HEK293 (cell line): ENCODE data around the gene LRRN4.

ENCODE experiments used
- CTCF ChIA-PET: fragments of 350-600 bp; formaldehyde crosslinking; extraction: SDS; loops from one replicate; lab custom pipeline; 2021; ENCODE audit warnings: antibody characterized with exemption; lab: Yijun Ruan, JAX
- POLR2A ChIA-PET: fragments of 300-600 bp; formaldehyde crosslinking; extraction: SDS; loops from one replicate; lab custom pipeline; 2020; ENCODE audit warnings: antibody characterized with exemption, inconsistent platforms; lab: Yijun Ruan, JAX
- H3K27ac ChIP-seq: fragments of 200-500 bp; sonication (Bioruptor generic); 2 replicates; pipeline ENCODE4 v1.5.1; 2014; ENCODE audit warnings: low read depth, low read length, control low read depth, inconsistent platforms; ENCODE audit errors: extremely low read depth
- H3K36me3 ChIP-seq, 2 experiments: fragments of 200-500 bp in 1 of 2; sonication (Bioruptor generic) in 1 of 2; 1 replicate in 1 of 2; 2 replicates in 1 of 2; pipeline ENCODE4 v1.5.1; 2014 to 2017; ENCODE audit warnings: inconsistent platforms in 2 of 2, low read length in 2 of 2; ENCODE audit not compliant: control insufficient read depth in 2 of 2, insufficient read depth in 1 of 2
- H3K4me1 ChIP-seq: fragments of 200-500 bp; sonication (Bioruptor generic); 2 replicates; pipeline ENCODE4 v1.5.1; 2014; ENCODE audit warnings: mild to moderate bottlenecking, low read length, inconsistent platforms; ENCODE audit not compliant: control insufficient read depth, insufficient read depth
- H3K4me3 ChIP-seq: 2 replicates; pipeline ENCODE4 v1.5.1; 2011; ENCODE audit warnings: low read depth, mild to moderate bottlenecking, control low read depth, low read length, moderate library complexity
- H3K9me3 ChIP-seq: fragments of 200-500 bp; sonication (Bioruptor generic); 2 replicates; pipeline ENCODE4 v1.5.1; 2014; ENCODE audit warnings: low read depth, low read length, inconsistent platforms; ENCODE audit not compliant: control insufficient read depth, insufficient read depth
- GLIS2 ChIP-seq: fragments of 450-650 bp; formaldehyde crosslinking; IDR thresholded peaks from 2 replicates; pipeline ENCODE4 v1.5.1; 2016; ENCODE audit warnings: missing biosample characterization, missing genetic modification characterization
- HOXD13 ChIP-seq: sonication (generic); formaldehyde crosslinking; IDR thresholded peaks from 2 replicates; pipeline ENCODE4 v1.8.0; 2022; ENCODE audit warnings: missing genetic modification reagents, borderline replicate concordance
- MEIS1 ChIP-seq: sonication (generic); formaldehyde crosslinking; IDR thresholded peaks from 2 replicates; pipeline ENCODE4 v1.8.1; 2022; ENCODE audit warnings: missing genetic modification reagents, mild to moderate bottlenecking, borderline replicate concordance
- PRDM2 ChIP-seq: fragments of 450-650 bp; formaldehyde crosslinking; IDR thresholded peaks from 2 replicates; pipeline ENCODE4 v1.5.1; 2016; ENCODE audit warnings: missing biosample characterization, missing genetic modification characterization, borderline replicate concordance
- ZFP41 ChIP-seq: fragments of 450-650 bp; formaldehyde crosslinking; IDR thresholded peaks from 2 replicates; pipeline ENCODE4 v1.5.1; 2016; ENCODE audit warnings: missing biosample characterization, missing genetic modification characterization, borderline replicate concordance
- ZNF121 ChIP-seq: fragments of 450-650 bp; formaldehyde crosslinking; IDR thresholded peaks from 2 replicates; pipeline ENCODE4 v1.5.1; 2016; ENCODE audit warnings: missing biosample characterization, missing genetic modification characterization
- ZNF26 ChIP-seq: fragments of 450-650 bp; formaldehyde crosslinking; IDR thresholded peaks from 2 replicates; pipeline ENCODE4 v1.5.1; 2016; ENCODE audit warnings: missing biosample characterization, missing genetic modification characterization
- ZNF274 ChIP-seq, 2 experiments: fragments of 200-500 bp in 1 of 2; fragments of 450-650 bp in 1 of 2; sonication (Bioruptor generic) in 1 of 2; formaldehyde crosslinking in 1 of 2; IDR thresholded peaks; 2 replicates each; pipeline versions ENCODE4 v1.5.1 to v1.6.1; 2014 to 2016; ENCODE audit warnings: borderline replicate concordance in 1 of 2, inconsistent platforms in 1 of 2, low read length in 1 of 2, missing biosample characterization in 1 of 2, missing genetic modification characterization in 1 of 2
- ZNF366 ChIP-seq: fragments of 450-650 bp; formaldehyde crosslinking; conservative IDR thresholded peaks from 2 replicates; pipeline ENCODE4 v1.5.1; 2016; ENCODE audit warnings: missing biosample characterization, missing genetic modification characterization
- ZNF426 ChIP-seq: fragments of 450-650 bp; formaldehyde crosslinking; IDR thresholded peaks from 2 replicates; pipeline ENCODE4 v1.5.1; 2017; ENCODE audit warnings: missing biosample characterization, missing genetic modification characterization, mild to moderate bottlenecking, inconsistent platforms, moderate library complexity
- ZNF514 ChIP-seq: fragments of 450-650 bp; formaldehyde crosslinking; IDR thresholded peaks from 2 replicates; pipeline ENCODE4 v1.5.1; 2016; ENCODE audit warnings: missing biosample characterization, missing genetic modification characterization
- ZNF529 ChIP-seq: fragments of 450-650 bp; formaldehyde crosslinking; IDR thresholded peaks from 2 replicates; pipeline ENCODE4 v1.5.1; 2017; ENCODE audit warnings: missing genetic modification characterization, missing biosample characterization; ENCODE audit not compliant: insufficient replicate concordance
- ZNF548 ChIP-seq: fragments of 450-650 bp; formaldehyde crosslinking; IDR thresholded peaks from 2 replicates; pipeline ENCODE4 v1.5.1; 2016; ENCODE audit warnings: missing biosample characterization, missing genetic modification characterization
- ZNF629 ChIP-seq: fragments of 450-650 bp; formaldehyde crosslinking; IDR thresholded peaks from 2 replicates; pipeline ENCODE4 v1.5.1; 2017; ENCODE audit warnings: missing biosample characterization, missing genetic modification characterization
- ZSCAN16 ChIP-seq: fragments of 450-650 bp; formaldehyde crosslinking; IDR thresholded peaks from 2 replicates; pipeline ENCODE4 v1.5.1; 2016; ENCODE audit warnings: missing biosample characterization, missing genetic modification characterization

The LRRN4 gene

DNA sequence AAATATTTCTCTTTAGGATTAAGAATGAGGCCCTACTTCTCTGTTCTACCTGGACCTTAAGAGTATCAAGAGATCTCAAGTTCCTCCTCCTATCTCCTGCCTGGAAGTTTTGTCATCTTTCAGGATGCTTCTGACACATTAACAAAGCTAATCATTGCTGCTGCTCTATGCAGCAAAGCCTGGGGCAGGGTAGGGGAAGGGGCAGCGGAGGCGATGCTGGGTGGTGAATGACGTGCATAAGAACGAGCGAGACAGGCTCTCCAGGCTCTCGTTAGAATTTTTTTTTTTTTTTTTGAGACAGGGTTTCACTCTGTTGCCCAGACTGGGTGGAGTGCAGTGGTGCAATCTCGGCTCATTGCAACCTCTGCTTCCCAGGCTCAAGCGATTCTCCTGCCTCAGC is 37.8 kb upstream of the LRRN4 start:
- no peaks in the 10 kb centered on the region for H3K9me3 ChIP-seq
- CTCF ChIA-PET, result no interaction called here

GRCh38 chr20:6086868-6087267 is 33.0 kb upstream of the LRRN4 start:
- H3K27ac ChIP-seq, result no peak overlapping the region
- ChIA-PET CTCF (interaction anchor here (1.0 kb wide), 1 partner anchor 9 kb away, joined by 4 read pairs; no protein-coding TSS in a partner anchor), POLR2A (no interaction called here)
- H3K9me3 ChIP-seq, result no peaks in the 10 kb centered on the region
- TF ChIP-seq ZNF629 (tag by site-specific recombination) (no peak), ZNF366 (tag by site-specific recombination) (no peak), ZNF548 (tag by site-specific recombination) (no peak), ZNF426 (tag by site-specific recombination) (no peak), PRDM2 (no peak)
- H3K4me3 ChIP-seq, result no peak overlapping the region
- H3K4me1 ChIP-seq, result no peaks in the 10 kb centered on the region
- H3K36me3 ChIP-seq, result no peaks in the 10 kb centered on the region; a peak in 1 of 3 replicates

More for the DNA sequence above, 37.8 kb upstream of the LRRN4 start:
- POLR2A ChIA-PET, result no interaction called here
- Histone ChIP-seq H3K27ac (no peak overlapping the region), H3K36me3 (no peaks in the 10 kb centered on the region; a peak in 1 of 3 replicates), H3K4me1 (no peaks in the 10 kb centered on the region), H3K4me3 (no peak overlapping the region)
- TF ChIP-seq ZNF121 (tag by site-specific recombination) (no peak), MEIS1 (CRISPR knock-in tag) (no peak), ZNF529 (tag by site-specific recombination) (no peak), ZNF514 (tag by site-specific recombination) (no peak), ZFP41 (tag by site-specific recombination) (no peak), ZNF26 (tag by site-specific recombination) (no peak), HOXD13 (CRISPR knock-in tag) (no peak), ZNF274 (IDR thresholded peaks at IDR 0.05; ENCODE audit: low read length) (no peak), ZNF274 (tag by site-specific recombination; IDR thresholded peaks at IDR 0.05; ENCODE audit: borderline replicate concordance) (no peak), GLIS2 (tag by site-specific recombination) (no peak), ZSCAN16 (tag by site-specific recombination) (no peak)
